ENCODE data around the gene TMIGD3.

The TMIGD3 gene

DNA sequence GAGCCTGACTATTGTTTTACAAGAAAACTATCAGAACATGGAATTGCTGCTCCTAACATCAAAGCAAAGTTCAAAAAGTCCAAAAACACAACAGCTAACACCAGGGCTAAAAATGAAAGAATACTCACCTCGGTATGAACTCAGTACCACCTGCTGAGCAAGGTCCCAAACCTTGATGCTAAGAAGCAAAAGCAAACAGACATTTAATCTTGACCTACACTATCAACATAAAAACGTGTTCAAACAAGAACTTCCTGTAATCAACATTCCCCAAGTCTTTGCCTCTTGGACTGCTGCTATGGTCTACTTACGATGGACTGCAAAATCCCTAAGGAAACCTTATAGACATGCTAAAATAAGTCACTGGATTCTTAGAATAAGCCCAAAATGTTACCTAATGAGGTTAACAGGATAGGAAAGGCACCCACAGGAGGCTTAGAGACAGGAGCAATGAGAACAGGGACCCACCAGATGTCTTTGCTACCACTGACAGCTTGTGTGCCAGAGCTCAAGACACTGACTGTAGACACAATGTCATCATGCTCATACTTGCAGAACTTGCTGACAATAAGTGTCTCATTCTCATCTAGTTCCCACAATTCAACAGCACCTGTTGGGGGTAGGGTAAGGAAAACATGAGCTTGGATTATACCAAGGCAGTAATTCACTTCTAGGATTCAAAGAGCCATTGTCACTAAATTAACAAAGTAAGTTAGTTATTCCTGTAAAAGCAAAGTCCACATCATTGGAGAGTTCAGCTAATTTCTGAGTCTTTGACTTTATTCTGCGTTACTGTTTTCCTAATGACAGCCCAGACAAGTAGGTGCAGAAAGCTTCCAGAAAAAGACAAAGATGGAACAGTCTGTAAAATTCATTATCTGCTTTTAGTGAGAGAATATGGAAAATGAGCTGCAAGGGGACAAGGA lies 56.2 kb downstream of the TMIGD3 start:
- DNase-seq, result no peak

DNA sequence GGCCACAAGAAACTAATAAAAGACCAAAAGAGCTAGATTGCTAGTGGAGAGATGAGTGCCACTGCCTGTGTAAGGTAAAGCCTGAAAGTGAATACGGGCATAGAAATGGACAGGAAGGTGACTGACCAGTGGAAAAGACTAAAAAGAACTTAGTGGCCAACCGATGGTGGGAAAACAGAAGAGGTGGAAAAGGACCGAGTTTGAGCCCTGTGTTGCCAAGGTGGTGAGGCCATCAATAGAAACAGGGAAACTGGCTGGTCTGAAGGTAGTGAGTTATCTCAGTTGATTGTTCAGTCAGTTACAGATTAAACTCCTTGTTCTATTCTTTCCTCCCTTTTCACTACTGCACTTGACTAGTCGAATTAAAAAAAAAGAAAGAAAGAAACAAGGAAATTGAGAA lies 56.9 kb downstream of the TMIGD3 start:
- DNase-seq, result no peak

DNA sequence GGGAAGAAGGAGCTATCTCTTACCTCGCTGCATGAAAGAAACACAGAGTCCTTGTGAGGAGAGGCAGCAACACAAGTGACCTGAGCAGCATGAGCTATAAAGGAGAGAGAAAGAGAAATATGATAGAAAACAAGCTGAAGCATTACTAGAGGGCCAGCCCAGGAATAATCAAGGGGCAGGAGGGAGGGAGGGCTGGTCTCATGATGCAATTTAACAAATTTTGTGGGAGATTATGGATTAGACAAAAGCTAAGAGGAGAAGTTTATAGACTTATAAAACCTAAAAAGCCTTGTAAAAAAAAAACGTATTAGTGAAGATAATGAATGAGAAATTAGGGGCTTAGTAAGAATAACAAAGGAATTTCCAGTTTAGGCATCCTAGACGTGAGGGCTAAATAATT lies 59.4 kb downstream of the TMIGD3 start:
- DNase-seq, result no peak

DNA sequence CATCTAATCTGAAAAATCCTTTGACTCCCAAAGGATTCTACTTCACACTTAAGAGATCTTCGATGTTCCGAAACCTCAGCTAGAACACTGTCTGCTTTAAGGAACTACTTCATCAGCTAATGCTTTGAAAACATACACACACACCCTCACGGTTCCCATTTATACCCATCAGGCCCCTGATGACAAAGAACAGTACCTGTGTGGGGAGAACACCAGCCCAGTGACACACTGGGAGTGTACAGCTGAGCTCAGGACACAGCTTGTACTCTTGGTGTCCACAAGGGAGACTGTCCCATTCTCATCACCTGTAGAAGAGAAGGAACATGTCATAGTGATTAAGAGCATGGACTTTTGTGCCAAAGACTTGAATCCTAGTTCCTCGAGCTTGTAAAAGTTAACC lies 61.0 kb downstream of the TMIGD3 start:
- DNase-seq, result no peak

DNA sequence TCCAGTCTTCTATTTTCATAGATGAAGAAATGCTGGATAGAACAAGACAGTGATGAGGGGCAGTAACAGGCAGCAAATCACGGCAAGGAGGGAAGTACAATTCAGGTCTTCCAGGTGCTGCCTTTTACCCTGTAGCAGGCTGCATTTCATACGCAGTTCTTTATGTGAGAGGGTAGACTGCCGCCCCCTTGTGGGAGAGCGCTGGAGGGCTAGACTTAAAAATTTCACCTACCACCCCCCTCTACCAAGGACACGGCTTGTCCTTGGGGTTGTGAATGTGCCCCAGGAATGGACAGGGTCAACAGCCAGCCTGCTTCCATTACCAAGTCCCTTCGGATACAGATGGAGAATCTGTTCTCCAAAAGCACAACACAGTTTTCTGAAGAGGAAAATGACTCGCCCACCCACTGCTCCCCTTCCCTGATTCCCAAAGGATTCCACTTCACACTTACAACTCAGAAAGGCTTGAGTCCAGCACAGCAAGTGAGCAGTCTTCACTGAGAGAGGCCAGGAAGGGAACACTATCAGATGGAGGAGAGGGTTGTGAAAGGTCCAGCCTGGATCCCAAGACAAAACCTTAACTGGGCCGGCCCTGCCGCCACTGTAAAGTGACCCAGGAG lies 61.8 kb downstream of the TMIGD3 start:
- DNase-seq, result no peak

DNA sequence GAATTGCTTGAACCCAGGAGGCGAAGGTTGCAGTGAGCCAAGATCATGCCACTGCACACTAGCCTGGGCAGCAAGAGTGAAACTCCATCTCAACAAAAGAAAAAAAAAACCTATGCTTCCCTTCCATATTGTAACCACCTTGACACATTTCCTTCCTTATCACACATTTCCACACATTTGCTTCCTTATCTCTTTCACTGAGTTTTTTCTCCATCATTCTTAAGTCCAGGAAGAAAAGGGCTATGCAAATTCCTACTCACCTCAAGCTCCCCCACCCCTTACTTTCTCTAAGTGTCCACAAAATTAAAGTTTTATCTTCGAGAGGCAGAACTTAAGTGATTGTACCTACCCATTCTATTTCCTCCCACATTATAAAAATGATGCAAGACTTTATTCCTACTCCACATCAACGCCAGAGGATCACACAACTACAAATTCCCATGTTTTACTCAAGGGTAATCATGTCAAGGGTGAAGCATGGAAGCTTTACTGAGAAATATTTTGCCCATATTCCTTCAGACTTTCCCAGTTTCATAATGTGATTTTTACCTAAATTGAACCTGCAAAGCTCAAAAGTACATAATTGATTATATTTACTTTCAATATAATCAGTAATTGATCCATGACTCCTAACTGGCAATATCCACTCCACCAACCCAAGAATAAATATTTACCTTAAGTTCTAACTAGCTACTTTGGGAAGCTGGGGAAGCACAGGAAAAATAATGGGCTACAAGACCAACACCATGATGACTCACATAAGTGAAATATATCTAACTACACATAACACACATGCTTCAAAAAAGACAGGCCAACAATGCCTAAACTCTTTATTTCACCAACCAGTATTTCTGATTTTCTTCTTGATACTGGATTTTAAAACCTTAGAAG lies 63.7 kb downstream of the TMIGD3 start:
- DNase-seq, result no peak

DNA sequence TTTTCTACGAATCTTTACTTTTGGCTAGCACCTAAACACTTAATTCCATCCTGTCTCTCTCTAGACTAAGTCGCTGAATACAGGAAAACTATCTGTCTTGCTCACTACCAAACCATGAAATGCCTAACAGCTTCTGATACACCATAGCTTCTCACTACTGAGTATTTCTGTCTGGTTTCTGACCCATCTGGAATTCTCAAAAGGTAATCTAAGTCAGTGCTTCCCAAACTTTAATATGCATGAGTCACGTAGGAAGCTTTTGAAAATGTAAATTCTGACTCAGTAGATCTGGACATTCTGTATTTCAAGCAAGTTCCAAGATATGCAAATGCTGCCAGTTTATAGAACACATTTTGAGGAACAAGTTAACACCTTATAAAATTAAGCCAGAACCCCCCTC lies 66.7 kb downstream of the TMIGD3 start:
- no peak for DNase-seq

Data from 8988T (cell line).